Ovary (tissue), 9 donors: ENCODE results near the gene SURF2. TPM values are rescaled to one million over a fixed set of nuclear protein-coding genes. Genes with fewer than 3 reads are reported as not detected.
"Not testable (repeated sequence)": the region's sequence is repeated elsewhere in the genome, so short reads cannot be mapped to it uniquely, and the experiment has no call there.

Source experiments
- DNase-seq, 5 donors: peaks; one replicate each; pipeline ENCODE4 v3.0.0-alpha.2; 2019 to 2020
- H3K27ac ChIP-seq, 2 donors: fragments of 200-600 bp; one replicate each; pipeline versions ENCODE4 v1.5.1 to v1.8.0; 2019 to 2022
- H3K27me3 ChIP-seq: fragments of 200-600 bp; one replicate; pipeline ENCODE4 v1.8.0; 2022
- H3K36me3 ChIP-seq: fragments of 200-600 bp; sonication (generic); one replicate; pipeline ENCODE4 v1.5.1; 2019
- H3K4me1 ChIP-seq: one replicate; pipeline ENCODE4 v1.8.1; 2013; ENCODE audit warnings: mild to moderate bottlenecking, moderate library complexity; ENCODE audit not compliant: insufficient read depth
- H3K4me3 ChIP-seq: fragments of 200-600 bp; sonication (generic); one replicate; pipeline ENCODE4 v1.5.1; 2017
- H3K9me3 ChIP-seq, 2 donors: fragments of 200-600 bp in 1 of 2; sonication (generic) in 1 of 2; one replicate each; pipeline versions ENCODE4 v1.5.1 to v1.8.1; 2013 to 2019; ENCODE audit warnings: mild to moderate bottlenecking in 1 of 2, moderate library complexity in 1 of 2
- CTCF ChIP-seq, 3 donors: fragments of 450-650 bp in 2 of 3; fragments of 200-600 bp in 1 of 3; IDR thresholded peaks; one replicate each; pipeline versions ENCODE4 v1.5.1 to v1.8.0; 2016 to 2022; ENCODE audit warnings: antibody characterized with exemption in 3 of 3, mild to moderate bottlenecking in 1 of 3
- EP300 ChIP-seq: sonication (generic); formaldehyde crosslinking; IDR thresholded peaks from one replicate; pipeline ENCODE4 v1.6.1; 2017; ENCODE audit warnings: antibody characterized with exemption
- POLR2A ChIP-seq: fragments of 450-650 bp; IDR thresholded peaks from one replicate; pipeline ENCODE4 v1.6.1; 2017; ENCODE audit warnings: antibody characterized with exemption, mild to moderate bottlenecking, moderate library complexity
- WGBS, 3 donors: extraction: QIAGEN DNeasy Blood & Tissue Kit in 1 of 3; methylation state at CpG; one replicate each; pipeline versions ENCODE4 v1.1.5 to v1.1.7; 2013 to 2017; 5-methylcytosine and 5-hydroxymethylcytosine counted together
- intact Hi-C, 4 donors: fragments of 100-400 bp; cut with DNase I; formaldehyde crosslinking; loops; one replicate each; pipeline versions ENCODE4 v1.11.0 to v1.15.1; 2022 to 2023
- polyA plus RNA-seq, 2 donors: library from polyadenylated mRNA; stranded (reverse); fragments of 200-250 nt in 1 of 2; fragments of 350-450 nt in 1 of 2; fragmentation: Illumina TruSeq in 1 of 2; extraction: RNeasy Lipid Tissue Mini Kit (QIAGEN cat#74804) in 1 of 2; gene quantifications; one replicate each; pipeline ENCODE4 v1.2.3, GENCODE V29; 2013 to 2014
- total RNA-seq, 7 donors: library from RNA; depleted of rRNA in 2 of 7; stranded (reverse); fragments of >200 nt in 2 of 7; fragmentation: NEBNext Ultra II Directional in 3 of 7; extraction: Animal tissue kit (Norgen Biotek cat#: 25700) in 3 of 7; gene quantifications; one replicate each; pipeline versions ENCODE4 v1.1.0 to v1.2.4, GENCODE V29; 2016 to 2023
- donor health status: DM: no; HTN: no; CAD: no; lungs with moderate emphysema.
- donor health status: DM: no; HTN: no; CAD: no.
- donor health status: Bipolar disorder and iron deficiency.
- donor health status: DM: yes; HTN: yes; CAD: no.
- donor health status: DM: no; HTN: no; CAD: no.
- donor health status: DM: yes; HTN: yes; CAD: no.

SURF2 gene
- total and polyA plus RNA-seq, 9 donors = 8.6 to 30.4 (median 15.8) TPM

- no peak for DNase-seq
- H3K36me3 ChIP-seq = no peaks in the 10 kb centered on the region
- no peak overlapping the region for H3K27ac ChIP-seq
- TF ChIP-seq CTCF (IDR thresholded peaks at IDR 0.05) (no peak), EP300 (no peak), POLR2A (no peak)
- no peaks in the 10 kb centered on the region for H3K27me3 ChIP-seq
- H3K4me3 ChIP-seq = no peak overlapping the region
- H3K9me3 ChIP-seq = no peaks in the 10 kb centered on the region
- no peaks in the 10 kb centered on the region for H3K4me1 ChIP-seq
- intact Hi-C loops = loop anchor here in 1 of 4 donors (10.0 kb wide), 1 partner anchor 139 kb away; no protein-coding TSS in a partner anchor
- WGBS, 3 donors = 87 to 89% (median 88%) methylated on average over 13 of the region's 13 CpGs
These were observed 32.2 kb upstream of the SURF2 start for GRCh38 chr9:133323991-133324703.

- not testable (repeated sequence) for H3K4me1 ChIP-seq, H3K9me3 ChIP-seq, DNase-seq, H3K4me3 ChIP-seq, H3K27ac ChIP-seq, H3K36me3 ChIP-seq, H3K27me3 ChIP-seq
- intact Hi-C loops = loop anchor here in 2 of 4 donors (5.0 to 10.0 kb wide), 2 partner anchors 140 to 142 kb away; no protein-coding TSS in a partner anchor
- 83 to 89% (median 84%) methylated on average over 6 of the region's 6 CpGs for WGBS, 3 donors
These were observed 29.3 kb upstream of the SURF2 start for GRCh38 chr9:133327021-133327420.

- Histone ChIP-seq H3K27me3 (no peaks in the 10 kb centered on the region), H3K27ac (no peak overlapping the region), H3K4me3 (no peak overlapping the region), H3K36me3 (no peaks in the 10 kb centered on the region), H3K4me1 (no peaks in the 10 kb centered on the region), H3K9me3 (no peaks in the 10 kb centered on the region)
- WGBS, 3 donors = 86 to 88% (median 88%) methylated on average over 10 of the region's 10 CpGs
- intact Hi-C loops = loop anchor here in 2 of 4 donors (5.0 to 10.0 kb wide), 2 partner anchors 141 to 143 kb away; no protein-coding TSS in a partner anchor
- DNase-seq = peak in 1 of 5 donors; percentile 22
- TF ChIP-seq CTCF (IDR thresholded peaks at IDR 0.05) (no peak), POLR2A (no peak), EP300 (no peak)
These were observed 28.4 kb upstream of the SURF2 start for GRCh38 chr9:133327834-133328484.

- H3K9me3 ChIP-seq, H3K27me3 ChIP-seq, H3K4me3 ChIP-seq, H3K27ac ChIP-seq, H3K36me3 ChIP-seq, H3K4me1 ChIP-seq: not testable (repeated sequence)
- 49 to 55% (median 52%) methylated on average over 21 of the region's 21 CpGs for WGBS, 3 donors
- peak; percentile 21 to 58 (median 46) for TF ChIP-seq CTCF (IDR thresholded peaks at IDR 0.05)
- intact Hi-C loops = loop anchor here (5.0 to 10.0 kb wide), 3 partner anchors 142 to 147 kb away; no protein-coding TSS in a partner anchor
- peak in 3 of 5 donors; percentile 47 to 66 (median 57) for DNase-seq
These were observed 26.8 kb upstream of the SURF2 start for GRCh38 chr9:133329306-133330156.
